ENCODE data around the gene ARMS2. TPM values are rescaled to one million over a fixed set of nuclear protein-coding genes. Genes with fewer than 3 reads are reported as not detected.

Gene ARMS2
- polyA plus RNA-seq, 1 donor from 2014 or later: not detected

GRCh38 chr10:122504610-122504950 lies 50.1 kb downstream of the ARMS2 start:
- TF ChIP-seq MXI1 (conservative IDR thresholded peaks at IDR 0.05; ENCODE audit: poor library complexity, severe bottlenecking) (no peak), TAF1 (IDR thresholded peaks at IDR 0.05; ENCODE audit: low read depth) (no peak), POLR2AphosphoS5 (IDR thresholded peaks at IDR 0.05) (no peak), REST (IDR thresholded peaks at IDR 0.05; ENCODE audit: borderline replicate concordance) (no peak), SMC3 (conservative IDR thresholded peaks at IDR 0.05; ENCODE audit: poor library complexity) (no peak), EZH2 (IDR thresholded peaks at IDR 0.05; ENCODE audit: borderline replicate concordance, insufficient read depth, low read length, poor library complexity, severe bottlenecking) (no peak), RAD21 (conservative IDR thresholded peaks at IDR 0.05) (no peak), EP300 (conservative IDR thresholded peaks at IDR 0.05; ENCODE audit: poor library complexity, severe bottlenecking) (no peak), CTCF (IDR thresholded peaks at IDR 0.05; ENCODE audit: poor library complexity, severe bottlenecking) (no peak)
- Histone ChIP-seq H3K9me2 (ENCODE audit: insufficient read depth, low read length) (no peaks in the 10 kb centered on the region), H3K36me3 (ENCODE audit: insufficient read depth, low read length) (no peaks in the 10 kb centered on the region), H2AFZ (ENCODE audit: low read depth, low read length) (no peak overlapping the region), H3K9me3 (ENCODE audit: low read length) (no peaks in the 10 kb centered on the region), H4K20me1 (ENCODE audit: insufficient read depth) (no peaks in the 10 kb centered on the region), H3K9ac (ENCODE audit: low read length) (no peak overlapping the region), H3F3A (ENCODE audit: insufficient read depth, low read length, poor library complexity, severe bottlenecking) (no peaks in the 10 kb centered on the region), H3K27ac (ENCODE audit: low read length) (no peak overlapping the region), H3K79me2 (replicated peaks; ENCODE audit: insufficient read depth, low read length) (no peaks in the 10 kb centered on the region), H3K4me3 (ENCODE audit: low read length) (no peak overlapping the region), H3K4me2 (ENCODE audit: low read length) (no peak overlapping the region), H3K27me3 (ENCODE audit: insufficient read depth, low read depth, low read length) (no peaks in the 10 kb centered on the region)

- no peak overlapping the region for H3K4me3 ChIP-seq (ENCODE audit: low read length)
- H3K27ac ChIP-seq (ENCODE audit: low read length): no peak overlapping the region
- no peaks in the 10 kb centered on the region for H4K20me1 ChIP-seq (ENCODE audit: insufficient read depth)
- no peak for TF ChIP-seq POLR2AphosphoS5 (IDR thresholded peaks at IDR 0.05)
- no peak for TF ChIP-seq TAF1 (IDR thresholded peaks at IDR 0.05; ENCODE audit: low read depth)
- TF ChIP-seq EP300 (conservative IDR thresholded peaks at IDR 0.05; ENCODE audit: poor library complexity, severe bottlenecking): no peak
- no peak for TF ChIP-seq SMC3 (conservative IDR thresholded peaks at IDR 0.05; ENCODE audit: poor library complexity)
- TF ChIP-seq EZH2 (IDR thresholded peaks at IDR 0.05; ENCODE audit: borderline replicate concordance, insufficient read depth, low read length, poor library complexity, severe bottlenecking): no peak
- TF ChIP-seq MXI1 (conservative IDR thresholded peaks at IDR 0.05; ENCODE audit: poor library complexity, severe bottlenecking): no peak
- TF ChIP-seq REST (IDR thresholded peaks at IDR 0.05; ENCODE audit: borderline replicate concordance): no peak
- no peak for TF ChIP-seq RAD21 (conservative IDR thresholded peaks at IDR 0.05)
- TF ChIP-seq CTCF (IDR thresholded peaks at IDR 0.05; ENCODE audit: poor library complexity, severe bottlenecking): no peak
- H2AFZ ChIP-seq (ENCODE audit: low read depth, low read length): no peak overlapping the region
- no peaks in the 10 kb centered on the region for H3K36me3 ChIP-seq (ENCODE audit: insufficient read depth, low read length)
- H3K4me2 ChIP-seq (ENCODE audit: low read length): no peak overlapping the region
- no peak overlapping the region for H3K9ac ChIP-seq (ENCODE audit: low read length)
- H3K9me3 ChIP-seq (ENCODE audit: low read length): no peaks in the 10 kb centered on the region
- H3K79me2 ChIP-seq (replicated peaks; ENCODE audit: insufficient read depth, low read length): no peaks in the 10 kb centered on the region
- no peaks in the 10 kb centered on the region for H3K27me3 ChIP-seq (ENCODE audit: insufficient read depth, low read depth, low read length)
- no peaks in the 10 kb centered on the region for H3K9me2 ChIP-seq (ENCODE audit: insufficient read depth, low read length)
- H3F3A ChIP-seq (ENCODE audit: insufficient read depth, low read length, poor library complexity, severe bottlenecking): no peaks in the 10 kb centered on the region
These were observed 50.6 kb downstream of the ARMS2 start for GRCh38 chr10:122505011-122505410.

All from neural cell (in vitro differentiated cells).